ES-I3 (cell line): ENCODE results near the gene SLC2A8.
A peak's percentile ranks its signal among the peaks of the same experiment; 100 is the strongest.

ENCODE experiments used
- H3K36me3 ChIP-seq: 2 replicates; pipeline ENCODE4 v1.6.1; 2013; ENCODE audit warnings: mild to moderate bottlenecking, low read length, control low read depth, moderate library complexity; ENCODE audit not compliant: insufficient read depth
- H3K4me1 ChIP-seq: 2 replicates; pipeline ENCODE4 v1.6.1; 2013; ENCODE audit warnings: mild to moderate bottlenecking, control low read depth, low read length; ENCODE audit not compliant: insufficient read depth
- H3K9ac ChIP-seq: 2 replicates; pipeline ENCODE4 v1.6.1; 2013; ENCODE audit warnings: low read depth, mild to moderate bottlenecking, low read length, moderate library complexity
- H3K9me3 ChIP-seq: 2 replicates; pipeline ENCODE4 v1.6.1; 2013; ENCODE audit warnings: mild to moderate bottlenecking, low read length, moderate library complexity; ENCODE audit not compliant: control insufficient read depth, insufficient read depth

Gene SLC2A8

GRCh38 chr9:127389381-127390247, 7.4 kb upstream of the SLC2A8 start:
- Histone ChIP-seq H3K4me1 (peaks cover 18% of the 10 kb centered on the region), H3K36me3 (no peaks in the 10 kb centered on the region), H3K9ac (no peak overlapping the region), H3K9me3 (no peaks in the 10 kb centered on the region)

GRCh38 chr9:127390248-127390545, 6.8 kb upstream of the SLC2A8 start:
- Histone ChIP-seq H3K36me3 (no peaks in the 10 kb centered on the region), H3K9me3 (no peaks in the 10 kb centered on the region), H3K4me1 (peaks cover 18% of the 10 kb centered on the region), H3K9ac (no peak overlapping the region)

DNA sequence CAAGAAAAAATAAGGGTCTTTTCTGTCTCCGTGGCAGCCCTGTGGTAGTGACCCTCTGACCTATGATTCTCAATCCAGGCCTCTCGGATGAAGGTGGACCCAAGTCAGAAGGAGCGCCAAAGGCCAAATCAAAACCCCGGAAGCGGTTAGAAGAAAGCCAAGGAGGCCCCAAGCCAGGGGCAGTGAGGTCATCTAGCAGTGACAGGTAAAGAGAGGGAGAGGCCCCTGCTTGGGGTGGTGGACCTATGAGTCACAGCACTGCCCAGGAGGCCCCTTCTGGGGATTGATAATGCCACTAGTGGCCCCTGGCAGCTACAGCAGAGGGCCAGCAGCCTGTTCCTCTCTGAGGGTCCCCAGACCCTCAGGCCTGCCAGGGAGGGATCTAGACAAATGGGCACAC, 6.4 kb upstream of the SLC2A8 start:
- H3K36me3 ChIP-seq: no peaks in the 10 kb centered on the region
- peaks cover 18% of the 10 kb centered on the region for H3K4me1 ChIP-seq
- H3K9me3 ChIP-seq: no peaks in the 10 kb centered on the region
- no peak overlapping the region for H3K9ac ChIP-seq

DNA sequence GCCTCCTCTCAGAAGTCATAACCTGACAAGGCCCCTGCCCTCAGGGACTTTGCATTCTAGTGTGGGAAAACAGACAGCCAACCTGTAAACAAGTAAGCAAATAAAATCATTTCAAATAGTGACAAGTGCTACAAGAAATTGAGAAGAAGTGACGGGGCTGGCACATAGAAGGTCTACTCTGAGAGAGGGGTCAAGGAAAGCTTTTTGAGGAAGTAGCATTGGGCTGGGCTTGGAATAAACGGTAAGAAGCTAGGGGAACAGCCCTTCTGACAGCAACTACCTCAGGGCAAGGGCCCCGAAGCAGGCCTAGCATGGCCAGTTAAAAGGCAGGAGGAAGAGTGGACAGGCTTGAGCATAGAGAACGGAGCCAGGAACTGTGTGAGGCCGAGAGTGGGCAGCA, 4.8 kb upstream of the SLC2A8 start:
- H3K9ac ChIP-seq: no peak overlapping the region
- no peaks in the 10 kb centered on the region for H3K36me3 ChIP-seq
- peaks cover 18% of the 10 kb centered on the region for H3K4me1 ChIP-seq
- H3K9me3 ChIP-seq: no peaks in the 10 kb centered on the region

- H3K9ac ChIP-seq: no peak overlapping the region
- H3K36me3 ChIP-seq: no peaks in the 10 kb centered on the region
Measured at GRCh38 chr9:127392976-127393375, 4.0 kb upstream of the SLC2A8 start.

DNA sequence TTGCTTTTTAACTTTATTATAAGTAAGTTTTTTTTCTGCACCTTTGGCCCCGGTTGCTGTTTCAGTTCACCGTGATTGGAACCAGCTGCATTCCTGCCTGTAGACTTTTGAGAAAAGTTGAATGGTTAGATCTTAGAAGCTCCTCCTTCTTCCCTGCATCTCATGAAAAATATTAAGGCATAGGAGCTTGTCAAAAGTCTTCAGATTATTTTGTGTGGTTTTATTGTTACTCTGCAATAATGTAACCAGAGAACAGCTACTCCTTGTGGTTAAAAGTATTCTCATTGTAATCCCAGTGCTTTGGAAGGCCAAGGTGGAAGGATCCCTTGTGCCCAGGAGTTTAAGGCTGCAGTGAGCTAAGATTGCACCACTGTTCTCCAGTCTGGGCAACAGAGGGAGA, 3.3 kb upstream of the SLC2A8 start:
- H3K9ac ChIP-seq: no peak overlapping the region
- no peaks in the 10 kb centered on the region for H3K36me3 ChIP-seq
- peaks cover 12% of the 10 kb centered on the region for H3K4me1 ChIP-seq
- H3K9me3 ChIP-seq: no peaks in the 10 kb centered on the region

More at GRCh38 chr9:127392976-127393375, 4.0 kb upstream of the SLC2A8 start:
- no peaks in the 10 kb centered on the region for H3K9me3 ChIP-seq
- peaks cover 18% of the 10 kb centered on the region for H3K4me1 ChIP-seq

GRCh38 chr9:127395497-127396252, 1.3 kb upstream of the SLC2A8 start:
- no peaks in the 10 kb centered on the region for H3K9me3 ChIP-seq
- H3K36me3 ChIP-seq: no peaks in the 10 kb centered on the region; the same call in 1 of the 2 replicates
- H3K4me1 ChIP-seq: no peaks in the 10 kb centered on the region; the same call in 1 of the 2 replicates
- H3K9ac ChIP-seq: peak overlapping the region; percentile 66

GRCh38 chr9:127396253-127396807, 639 bp upstream of the SLC2A8 start:
- peak overlapping the region; percentile 66 for H3K9ac ChIP-seq
- H3K4me1 ChIP-seq: no peaks in the 10 kb centered on the region
- peaks cover under 1% of the 10 kb centered on the region for H3K36me3 ChIP-seq
- H3K9me3 ChIP-seq: no peaks in the 10 kb centered on the region

- Histone ChIP-seq H3K9ac (peak overlapping the region; percentile 65; the same call in 1 of the 2 replicates), H3K36me3 (peaks cover 4% of the 10 kb centered on the region), H3K9me3 (no peaks in the 10 kb centered on the region), H3K4me1 (no peaks in the 10 kb centered on the region)
Measured at GRCh38 chr9:127397646-127398274, 791 bp downstream of the SLC2A8 start.

DNA sequence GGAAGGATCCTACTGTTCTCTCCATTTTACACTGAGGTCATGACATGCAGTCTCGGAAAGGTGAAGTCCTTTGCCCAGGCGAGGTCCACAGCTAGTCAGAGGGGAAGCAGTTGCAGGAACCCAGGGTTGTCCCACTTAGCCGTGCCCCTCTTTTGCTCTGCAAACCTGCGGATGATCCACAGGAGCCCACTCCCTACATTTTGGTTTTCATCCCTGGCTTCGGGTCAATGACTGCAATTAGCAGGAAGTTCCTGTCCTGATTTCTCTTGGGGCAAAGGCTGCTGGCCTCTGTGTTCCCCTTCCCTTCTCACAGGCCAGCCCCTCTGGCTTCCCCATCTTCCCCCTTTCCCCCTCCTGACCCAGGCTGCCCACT, 1.3 kb downstream of the SLC2A8 start:
- H3K9me3 ChIP-seq: no peaks in the 10 kb centered on the region
- no peaks in the 10 kb centered on the region for H3K4me1 ChIP-seq
- H3K9ac ChIP-seq: peak overlapping the region; percentile 65; the same call in 1 of the 2 replicates
- H3K36me3 ChIP-seq: peaks cover 4% of the 10 kb centered on the region

DNA sequence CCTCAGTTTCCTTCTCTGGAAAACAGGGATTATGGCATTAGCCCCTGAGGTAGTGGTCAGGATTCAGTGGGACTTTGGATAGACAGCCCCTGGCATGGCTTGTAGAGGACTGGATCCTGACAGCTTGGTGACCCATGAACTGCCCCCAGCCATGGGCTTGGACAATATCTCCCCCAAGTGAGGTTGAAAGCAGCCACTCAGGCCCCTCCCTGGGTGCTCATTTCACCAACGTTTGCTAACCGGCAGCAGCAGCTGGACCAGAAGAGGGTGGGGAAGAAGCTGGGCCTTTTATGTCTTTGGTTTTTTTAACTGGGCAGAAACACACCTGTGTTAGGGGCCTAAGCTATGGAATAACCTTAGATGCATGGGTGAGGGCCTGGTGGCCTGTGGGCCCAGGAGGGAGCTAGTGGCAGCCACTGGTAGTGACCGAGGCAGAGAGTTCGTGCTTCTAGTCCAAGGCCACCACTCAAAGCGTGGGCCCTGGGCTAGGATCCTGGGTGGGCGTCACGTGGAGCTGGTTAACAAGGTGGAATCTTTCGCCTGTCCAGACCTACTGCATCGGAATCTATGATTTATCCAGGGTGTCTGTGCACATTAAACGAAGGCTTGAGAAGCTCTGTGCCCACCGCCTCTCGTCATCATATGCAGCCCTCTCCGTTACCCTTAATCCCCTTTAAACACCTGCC, 1.9 kb downstream of the SLC2A8 start:
- 0 out of 2 replicates have a peak overlapping the region, but pooled peaks have one; percentile 65 for H3K9ac ChIP-seq
- H3K9me3 ChIP-seq: no peaks in the 10 kb centered on the region
- H3K4me1 ChIP-seq: no peaks in the 10 kb centered on the region
- H3K36me3 ChIP-seq: peaks cover 4% of the 10 kb centered on the region

DNA sequence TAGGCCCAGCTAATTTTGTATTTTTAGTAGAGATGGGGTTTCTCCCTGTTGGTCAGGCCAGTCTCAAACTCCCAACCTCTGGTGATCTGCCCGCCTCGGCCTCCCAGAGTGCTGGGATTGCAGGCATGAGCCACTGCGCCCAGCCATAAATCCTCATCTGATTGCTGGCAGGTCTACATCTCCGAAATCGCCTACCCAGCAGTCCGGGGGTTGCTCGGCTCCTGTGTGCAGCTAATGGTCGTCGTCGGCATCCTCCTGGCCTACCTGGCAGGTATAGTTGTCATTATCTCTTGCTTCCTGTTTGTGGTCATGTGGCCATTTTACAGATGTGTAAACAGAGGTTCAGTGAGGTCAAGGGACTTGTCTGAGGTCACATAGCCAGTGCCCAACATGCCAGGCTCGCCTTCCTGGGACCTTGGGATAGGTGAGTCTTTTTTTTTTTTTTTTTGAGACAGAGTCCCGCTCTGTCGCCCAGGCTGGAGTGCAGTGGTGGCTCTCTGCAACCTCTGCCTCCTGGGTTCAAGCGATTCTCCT, 2.8 kb downstream of the SLC2A8 start:
- Histone ChIP-seq H3K9ac (no peak overlapping the region), H3K9me3 (no peaks in the 10 kb centered on the region), H3K4me1 (no peaks in the 10 kb centered on the region), H3K36me3 (peaks cover 4% of the 10 kb centered on the region)

DNA sequence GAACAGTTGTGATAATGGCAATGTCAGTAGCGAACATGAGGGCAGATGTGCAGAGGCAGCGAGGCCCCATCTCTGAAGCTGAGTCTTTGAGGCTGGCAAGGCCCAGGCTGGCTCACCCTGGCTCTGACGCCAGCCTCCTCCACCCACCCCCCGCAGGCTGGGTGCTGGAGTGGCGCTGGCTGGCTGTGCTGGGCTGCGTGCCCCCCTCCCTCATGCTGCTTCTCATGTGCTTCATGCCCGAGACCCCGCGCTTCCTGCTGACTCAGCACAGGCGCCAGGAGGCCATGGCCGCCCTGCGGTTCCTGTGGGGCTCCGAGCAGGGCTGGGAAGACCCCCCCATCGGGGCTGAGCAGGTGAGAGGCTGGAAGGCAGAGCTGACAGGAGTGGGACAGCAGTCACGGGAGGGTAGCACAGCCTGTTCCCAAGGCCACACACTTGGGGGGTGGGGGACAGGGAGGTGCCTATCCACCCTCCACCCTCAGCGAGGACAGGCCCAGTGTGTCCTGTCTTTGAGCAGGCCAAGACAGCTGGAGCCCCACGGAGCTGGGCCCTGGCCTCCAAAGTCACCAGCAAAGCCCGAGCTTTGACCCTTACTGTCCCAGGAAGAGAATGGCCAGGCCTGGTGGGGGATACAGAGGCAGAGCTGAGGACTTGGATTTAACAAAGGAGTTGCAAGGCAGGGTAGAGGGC, 5.6 kb downstream of the SLC2A8 start:
- Histone ChIP-seq H3K9ac (no peak overlapping the region), H3K9me3 (no peaks in the 10 kb centered on the region), H3K36me3 (peaks cover 6% of the 10 kb centered on the region), H3K4me1 (no peaks in the 10 kb centered on the region)
